Caco-2 (cell line): ENCODE measurements around the gene CACNA1A. TPM values are rescaled to one million over a fixed set of nuclear protein-coding genes. Genes with fewer than 3 reads are reported as not detected.

Source experiments
- BruUV-seq: library from RNA; stranded (reverse); fragments of 400-500 nt; replicated peaks from 2 replicates; lab custom pipeline; 2021; lab: Mats Ljungman, UMichigan
- CTCF ChIA-PET: fragments of 300-600 bp; sonication (Branson Sonifier 250); formaldehyde crosslinking; loops from one replicate; lab custom pipeline; 2022; ENCODE audit warnings: antibody characterized with exemption; lab: Charles Lee
- POLR2A ChIA-PET: fragments of 300-600 bp; sonication (Branson Sonifier 250); formaldehyde crosslinking; loops from one replicate; lab custom pipeline; 2022; ENCODE audit warnings: antibody characterized with exemption; lab: Charles Lee
- DNase-seq, 2 experiments: peaks; one replicate each; pipeline versions ENCODE4 v3.0.0 to v3.0.0-alpha.2; 2020 to 2022
- H3K27me3 ChIP-seq: replicated peaks from 2 replicates; pipeline ENCODE4 v1.6.0; 2011; ENCODE audit warnings: low read length; ENCODE audit not compliant: control insufficient read depth, insufficient read depth
- H3K36me3 ChIP-seq: 2 replicates; pipeline ENCODE4 v1.5.1; 2011; ENCODE audit warnings: low read length; ENCODE audit not compliant: control insufficient read depth, insufficient read depth
- H3K4me1 ChIP-seq: fragments of 250-450 bp; sonication (Bioruptor Pico); 2 replicates; pipeline ENCODE4 v1.5.1; 2020; ENCODE audit warnings: mild to moderate bottlenecking
- H3K4me3 ChIP-seq: 2 replicates; pipeline ENCODE4 v1.5.1; 2011; ENCODE audit warnings: low read depth, mild to moderate bottlenecking, control low read depth, low read length
- H3K9me3 ChIP-seq: fragments of 250-450 bp; sonication (Bioruptor Pico); 2 replicates; pipeline ENCODE4 v1.5.1; 2020; ENCODE audit warnings: mild to moderate bottlenecking, moderate library complexity
- H3K27ac Mint-ChIP-seq: one replicate; pipeline ENCODE4 v1.8.0; 2022; ENCODE audit warnings: mixed read lengths; ENCODE audit not compliant: unreplicated experiment
- H3K27me3 Mint-ChIP-seq: one replicate; pipeline ENCODE4 v1.8.0; 2022; ENCODE audit warnings: mixed read lengths; ENCODE audit not compliant: insufficient read depth, unreplicated experiment
- H3K36me3 Mint-ChIP-seq: one replicate; pipeline ENCODE4 v1.8.0; 2022; ENCODE audit warnings: mild to moderate bottlenecking, mixed read lengths; ENCODE audit not compliant: insufficient read depth, unreplicated experiment
- H3K4me1 Mint-ChIP-seq: one replicate; pipeline ENCODE4 v1.8.0; 2022; ENCODE audit warnings: low read depth, mixed read lengths; ENCODE audit not compliant: unreplicated experiment
- H3K4me3 Mint-ChIP-seq: one replicate; pipeline ENCODE4 v1.8.0; 2022; ENCODE audit warnings: mild to moderate bottlenecking, moderate library complexity, mixed read lengths; ENCODE audit not compliant: unreplicated experiment
- H3K9me3 Mint-ChIP-seq: one replicate; pipeline ENCODE4 v1.8.0; 2022; ENCODE audit warnings: mixed read lengths; ENCODE audit not compliant: unreplicated experiment
- CTCF ChIP-seq, 2 experiments: fragments of 200-600 bp in 1 of 2; IDR thresholded peaks; 1 replicate in 1 of 2; 2 replicates in 1 of 2; pipeline versions ENCODE4 v1.5.1 to v1.8.0; 2011 to 2022; ENCODE audit warnings: antibody characterized with exemption in 1 of 2, control low read depth in 1 of 2, inconsistent platforms in 1 of 2, low read depth in 1 of 2, low read length in 1 of 2, mild to moderate bottlenecking in 1 of 2, moderate library complexity in 1 of 2; ENCODE audit not compliant: insufficient read depth in 1 of 2, severe bottlenecking in 1 of 2, unreplicated experiment in 1 of 2
- intact Hi-C: fragments of 100-400 bp; cut with micrococcal nuclease; formaldehyde crosslinking; loops from one replicate; pipeline ENCODE4 v1.10.0; 2022; ENCODE audit not compliant: unreplicated experiment
- total RNA-seq: library from RNA; stranded (reverse); gene quantifications from 2 replicates; pipeline ENCODE4 v1.2.3, GENCODE V29; 2022

Gene CACNA1A
- total RNA-seq, 1 experiment from 2014 or later = not detected

- no peaks in the 10 kb centered on the region; the same call in 1 of the 2 replicates for H3K27me3 ChIP-seq
- H3K9me3 ChIP-seq = no peaks in the 10 kb centered on the region
- H3K27me3 Mint-ChIP-seq = peaks cover 9% of the 10 kb centered on the region
- no peak for DNase-seq
- H3K36me3 Mint-ChIP-seq = no peaks in the 10 kb centered on the region
- H3K36me3 ChIP-seq = no peaks in the 10 kb centered on the region
- ChIA-PET CTCF (no interaction called here), POLR2A (no interaction called here)
- H3K9me3 Mint-ChIP-seq = peaks cover 12% of the 10 kb centered on the region
- BruUV-seq = no TSS peak
- no peak overlapping the region for H3K4me3 ChIP-seq
- H3K27ac Mint-ChIP-seq = no peak overlapping the region
- intact Hi-C loops = no loop called here
- no peaks in the 10 kb centered on the region for H3K4me1 ChIP-seq
- H3K4me1 Mint-ChIP-seq = no peaks in the 10 kb centered on the region
- TF ChIP-seq CTCF (IDR thresholded peaks at IDR 0.05; ENCODE audit: insufficient read depth in 1 of 2, low read depth in 1 of 2, low read length in 1 of 2, severe bottlenecking in 1 of 2, unreplicated experiment in 1 of 2) = no peak
- no peak overlapping the region for H3K4me3 Mint-ChIP-seq
Measured at GRCh38 chr19:13483215-13483614, 23.1 kb downstream of the CACNA1A start.

- no peaks in the 10 kb centered on the region for H3K4me1 Mint-ChIP-seq
- H3K36me3 Mint-ChIP-seq = no peaks in the 10 kb centered on the region
- no peak overlapping the region for H3K4me3 ChIP-seq
- no peaks in the 10 kb centered on the region for H3K9me3 ChIP-seq
- H3K9me3 Mint-ChIP-seq = peaks cover 45% of the 10 kb centered on the region
- no peak for DNase-seq
- intact Hi-C loops = no loop called here
- ChIA-PET CTCF (no interaction called here), POLR2A (no interaction called here)
- no peak overlapping the region for H3K4me3 Mint-ChIP-seq
- H3K27me3 Mint-ChIP-seq = peaks cover 9% of the 10 kb centered on the region
- no peak overlapping the region for H3K27ac Mint-ChIP-seq
- no peak for TF ChIP-seq CTCF (IDR thresholded peaks at IDR 0.05; ENCODE audit: insufficient read depth in 1 of 2, low read depth in 1 of 2, low read length in 1 of 2, severe bottlenecking in 1 of 2, unreplicated experiment in 1 of 2)
- H3K36me3 ChIP-seq = no peaks in the 10 kb centered on the region
- H3K27me3 ChIP-seq = no peaks in the 10 kb centered on the region; the same call in 1 of the 2 replicates
- BruUV-seq = no TSS peak
- no peaks in the 10 kb centered on the region for H3K4me1 ChIP-seq
Measured at GRCh38 chr19:13478576-13478975, 27.7 kb downstream of the CACNA1A start.

GRCh38 chr19:13476071-13476470 is 30.2 kb downstream of the CACNA1A start:
- no peak overlapping the region for H3K4me3 ChIP-seq
- H3K9me3 Mint-ChIP-seq = peaks cover 33% of the 10 kb centered on the region
- no peaks in the 10 kb centered on the region for H3K36me3 ChIP-seq
- H3K9me3 ChIP-seq = no peaks in the 10 kb centered on the region
- no peaks in the 10 kb centered on the region; the same call in 1 of the 2 replicates for H3K27me3 ChIP-seq
- H3K36me3 Mint-ChIP-seq = no peaks in the 10 kb centered on the region
- DNase-seq = no peak
- no peak overlapping the region for H3K4me3 Mint-ChIP-seq
- POLR2A ChIA-PET = no interaction called here
- CTCF ChIA-PET = no interaction called here
- H3K27ac Mint-ChIP-seq = no peak overlapping the region
- no peaks in the 10 kb centered on the region for H3K4me1 ChIP-seq
- intact Hi-C loops = no loop called here
- no peaks in the 10 kb centered on the region for H3K4me1 Mint-ChIP-seq
- H3K27me3 Mint-ChIP-seq = peaks cover 12% of the 10 kb centered on the region
- no peak for TF ChIP-seq CTCF (IDR thresholded peaks at IDR 0.05; ENCODE audit: insufficient read depth in 1 of 2, low read depth in 1 of 2, low read length in 1 of 2, severe bottlenecking in 1 of 2, unreplicated experiment in 1 of 2)
- no TSS peak for BruUV-seq
